Ascending aorta (tissue), 2 donors: Measurements from ENCODE around the gene EDRF1. TPM values are rescaled to one million over a fixed set of nuclear protein-coding genes. Genes with fewer than 3 reads are reported as not detected.
"Not testable (repeated sequence)": the region's sequence is repeated elsewhere in the genome, so short reads cannot be mapped to it uniquely, and the experiment has no call there.

Source experiments
- DNase-seq, 2 donors: peaks; one replicate each; pipeline ENCODE4 v3.0.0-alpha.2; 2019; ENCODE audit warnings: low spot score in 2 of 2
- H3K27ac ChIP-seq, 2 donors: fragments of 200-600 bp; sonication (generic); one replicate each; pipeline ENCODE4 v1.5.1; 2016 to 2017; ENCODE audit warnings: mild to moderate bottlenecking in 1 of 2
- H3K27me3 ChIP-seq: fragments of 200-600 bp; sonication (generic); one replicate; pipeline ENCODE4 v1.5.1; 2017
- H3K36me3 ChIP-seq, 2 donors: fragments of 200-600 bp; sonication (generic); one replicate each; pipeline ENCODE4 v1.5.1; 2016
- H3K4me1 ChIP-seq, 2 donors: fragments of 200-600 bp; sonication (generic); one replicate each; pipeline ENCODE4 v1.5.1; 2016 to 2017; ENCODE audit warnings: mild to moderate bottlenecking in 1 of 2
- H3K4me3 ChIP-seq, 2 donors: fragments of 200-600 bp; sonication (generic); one replicate each; pipeline ENCODE4 v1.5.1; 2016 to 2017; ENCODE audit warnings: mild to moderate bottlenecking in 1 of 2
- H3K9me3 ChIP-seq, 2 donors: fragments of 200-600 bp; sonication (generic); one replicate each; pipeline ENCODE4 v1.5.1; 2016
- CTCF ChIP-seq, 3 experiments: fragments of 200-600 bp in 2 of 3; fragments of 450-650 bp in 1 of 3; sonication (generic) in 2 of 3; IDR thresholded peaks; one replicate each; pipeline ENCODE4 v1.5.1; 2016 to 2019; ENCODE audit warnings: antibody characterized with exemption in 3 of 3, mild to moderate bottlenecking in 1 of 3, moderate library complexity in 1 of 3
- intact Hi-C: fragments of 100-400 bp; cut with DNase I; formaldehyde crosslinking; loops from one replicate; pipeline ENCODE4 v1.15.1; 2023
- total RNA-seq: library from RNA; depleted of rRNA; stranded (reverse); fragments of >200 nt; gene quantifications from one replicate; pipeline ENCODE4 v1.1.0, GENCODE V29; 2016

The EDRF1 gene
- total RNA-seq, 1 donor from 2014 or later = 0.53 TPM

- H3K4me1 ChIP-seq = no peaks in the 10 kb centered on the region
- no peak for TF ChIP-seq CTCF (IDR thresholded peaks at IDR 0.05)
- H3K27ac ChIP-seq = no peak overlapping the region
- no peaks in the 10 kb centered on the region for H3K9me3 ChIP-seq
- DNase-seq = no peak
- intact Hi-C loops = no loop called here
- no peak overlapping the region for H3K4me3 ChIP-seq
- no peaks in the 10 kb centered on the region for H3K27me3 ChIP-seq
- no peaks in the 10 kb centered on the region for H3K36me3 ChIP-seq
Observed at GRCh38 chr10:125692601-125693523, 26.6 kb upstream of the EDRF1 start.

GRCh38 chr10:125693524-125693847, 26.0 kb upstream of the EDRF1 start:
- no peak for DNase-seq
- Histone ChIP-seq H3K4me3 (no peak overlapping the region), H3K27me3 (no peaks in the 10 kb centered on the region), H3K36me3 (no peaks in the 10 kb centered on the region), H3K4me1 (no peaks in the 10 kb centered on the region), H3K9me3 (no peaks in the 10 kb centered on the region), H3K27ac (no peak overlapping the region)
- no peak for TF ChIP-seq CTCF (IDR thresholded peaks at IDR 0.05)
- intact Hi-C loops = no loop called here

- intact Hi-C loops = no loop called here
- Histone ChIP-seq H3K4me1 (no peaks in the 10 kb centered on the region), H3K27me3 (no peaks in the 10 kb centered on the region), H3K9me3 (no peaks in the 10 kb centered on the region), H3K4me3 (no peak overlapping the region), H3K36me3 (no peaks in the 10 kb centered on the region), H3K27ac (no peak overlapping the region)
- no peak for DNase-seq
- TF ChIP-seq CTCF (IDR thresholded peaks at IDR 0.05) = no peak
Observed at GRCh38 chr10:125694883-125695282, 24.6 kb upstream of the EDRF1 start.

GRCh38 chr10:125696884-125697283, 22.6 kb upstream of the EDRF1 start:
- H3K27ac ChIP-seq, H3K4me1 ChIP-seq, intact Hi-C loops, H3K36me3 ChIP-seq, H3K4me3 ChIP-seq, DNase-seq, H3K27me3 ChIP-seq, H3K9me3 ChIP-seq: not testable (repeated sequence)

GRCh38 chr10:125698481-125698998, 21.0 kb upstream of the EDRF1 start:
- Histone ChIP-seq H3K27me3 (no peaks in the 10 kb centered on the region), H3K36me3 (no peaks in the 10 kb centered on the region), H3K27ac (no peak overlapping the region), H3K9me3 (no peaks in the 10 kb centered on the region), H3K4me3 (no peak overlapping the region), H3K4me1 (no peaks in the 10 kb centered on the region)
- no peak for TF ChIP-seq CTCF (IDR thresholded peaks at IDR 0.05)
- DNase-seq = no peak
- intact Hi-C loops = no loop called here

GRCh38 chr10:125699562-125700143, 19.9 kb upstream of the EDRF1 start:
- H3K27ac ChIP-seq = no peak overlapping the region
- no peaks in the 10 kb centered on the region for H3K9me3 ChIP-seq
- no peaks in the 10 kb centered on the region for H3K4me1 ChIP-seq
- intact Hi-C loops = no loop called here
- H3K36me3 ChIP-seq = no peaks in the 10 kb centered on the region
- no peak for TF ChIP-seq CTCF (IDR thresholded peaks at IDR 0.05)
- H3K27me3 ChIP-seq = no peaks in the 10 kb centered on the region
- no peak for DNase-seq
- H3K4me3 ChIP-seq = no peak overlapping the region
